ENCODE results near the gene CHRND. TPM values are rescaled to one million over a fixed set of nuclear protein-coding genes. Genes with fewer than 3 reads are reported as not detected.

The CHRND gene
- total RNA-seq, 1 donor from 2014 or later: 4.1 TPM

DNA sequence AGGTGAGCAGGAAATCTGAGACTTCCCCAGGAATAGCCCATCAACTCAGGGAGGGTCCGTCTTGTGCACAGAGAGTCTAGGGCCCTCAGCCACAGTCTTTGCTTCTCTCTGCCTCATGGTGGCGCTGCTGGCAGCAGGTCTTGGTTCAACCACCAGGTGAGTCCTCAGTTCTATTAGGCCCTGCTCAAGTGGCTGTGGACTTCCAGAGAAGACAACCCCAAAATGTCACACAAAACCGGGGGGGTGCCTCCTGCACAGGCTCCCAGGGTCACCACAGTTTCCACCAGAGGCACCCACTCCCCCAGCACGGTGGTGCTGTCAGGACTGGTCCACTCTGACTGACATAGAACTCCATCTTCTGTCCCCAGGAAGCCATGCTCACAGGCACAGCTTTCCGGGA, 11.1 kb downstream of the CHRND start:
- H3K4me3 Mint-ChIP-seq: peak overlapping the region; percentile 3
- peaks cover 3% of the 10 kb centered on the region for H3K27me3 Mint-ChIP-seq (ENCODE audit: low read depth)
- no peak for DNase-seq (ENCODE audit: low read depth, low spot score)
- peaks cover 4% of the 10 kb centered on the region for H3K36me3 Mint-ChIP-seq (ENCODE audit: low read depth)
- peaks cover 20% of the 10 kb centered on the region for H3K4me1 Mint-ChIP-seq
- H3K27ac Mint-ChIP-seq (ENCODE audit: unreplicated experiment): no peak overlapping the region
- peaks cover 3% of the 10 kb centered on the region for H3K9me3 Mint-ChIP-seq
- TF ChIP-seq, protein P1, sequence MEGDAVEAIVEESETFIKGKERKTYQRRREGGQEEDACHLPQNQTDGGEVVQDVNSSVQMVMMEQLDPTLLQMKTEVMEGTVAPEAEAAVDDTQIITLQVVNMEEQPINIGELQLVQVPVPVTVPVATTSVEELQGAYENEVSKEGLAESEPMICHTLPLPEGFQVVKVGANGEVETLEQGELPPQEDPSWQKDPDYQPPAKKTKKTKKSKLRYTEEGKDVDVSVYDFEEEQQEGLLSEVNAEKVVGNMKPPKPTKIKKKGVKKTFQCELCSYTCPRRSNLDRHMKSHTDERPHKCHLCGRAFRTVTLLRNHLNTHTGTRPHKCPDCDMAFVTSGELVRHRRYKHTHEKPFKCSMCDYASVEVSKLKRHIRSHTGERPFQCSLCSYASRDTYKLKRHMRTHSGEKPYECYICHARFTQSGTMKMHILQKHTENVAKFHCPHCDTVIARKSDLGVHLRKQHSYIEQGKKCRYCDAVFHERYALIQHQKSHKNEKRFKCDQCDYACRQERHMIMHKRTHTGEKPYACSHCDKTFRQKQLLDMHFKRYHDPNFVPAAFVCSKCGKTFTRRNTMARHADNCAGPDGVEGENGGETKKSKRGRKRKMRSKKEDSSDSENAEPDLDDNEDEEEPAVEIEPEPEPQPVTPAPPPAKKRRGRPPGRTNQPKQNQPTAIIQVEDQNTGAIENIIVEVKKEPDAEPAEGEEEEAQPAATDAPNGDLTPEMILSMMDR (conservative IDR thresholded peaks at IDR 0.05): peak; percentile 36

DNA sequence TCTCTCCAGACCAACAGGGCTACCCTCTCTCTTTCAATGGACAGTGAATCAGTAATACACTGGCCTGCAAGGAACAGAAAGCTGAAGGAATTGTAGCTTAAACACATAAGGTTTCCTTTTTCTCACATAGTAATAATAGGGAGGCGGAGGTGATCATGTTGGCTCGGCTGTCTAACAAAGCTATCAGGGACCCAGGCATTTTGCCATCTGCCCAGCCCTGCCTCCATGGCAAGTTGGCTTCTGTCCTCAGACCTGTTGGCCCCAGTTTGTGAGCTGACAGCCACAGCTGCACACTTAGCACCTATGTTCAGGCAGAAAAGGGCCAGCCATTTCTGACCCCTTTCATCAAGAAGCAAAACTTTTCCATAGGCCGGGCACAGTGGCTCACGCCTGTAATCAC, 11.5 kb downstream of the CHRND start:
- peak overlapping the region; percentile 3 for H3K4me3 Mint-ChIP-seq
- DNase-seq (ENCODE audit: low read depth, low spot score): no peak

DNA sequence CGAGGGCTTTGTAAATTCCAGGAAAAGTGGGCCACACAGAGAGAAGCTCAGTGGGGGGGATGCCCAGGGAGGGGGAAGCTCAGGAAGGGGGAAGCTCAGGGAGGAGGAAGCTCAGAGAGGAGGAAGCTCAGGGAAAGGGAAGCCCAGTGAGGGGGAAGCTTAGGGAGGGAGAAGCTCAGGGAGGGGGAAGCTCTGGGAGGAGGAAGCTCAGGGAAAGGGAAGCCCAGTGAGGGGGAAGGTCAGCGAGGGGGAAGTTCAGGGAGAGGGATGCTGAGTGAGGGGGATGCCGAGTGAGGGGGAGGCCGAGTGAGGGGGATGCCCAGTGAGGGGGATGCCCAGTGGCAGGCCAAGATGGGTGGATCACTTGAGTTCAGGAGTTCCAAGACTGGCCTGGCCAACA, 12.7 kb downstream of the CHRND start:
- H3K36me3 Mint-ChIP-seq (ENCODE audit: low read depth): peaks cover 6% of the 10 kb centered on the region
- H3K27ac Mint-ChIP-seq (ENCODE audit: unreplicated experiment): no peak overlapping the region
- H3K4me1 Mint-ChIP-seq: peaks cover 14% of the 10 kb centered on the region
- H3K9me3 Mint-ChIP-seq: peaks cover 3% of the 10 kb centered on the region
- DNase-seq (ENCODE audit: low read depth, low spot score): no peak
- TF ChIP-seq, protein P1 (conservative IDR thresholded peaks at IDR 0.05): no peak
- H3K27me3 Mint-ChIP-seq (ENCODE audit: low read depth): peaks cover 3% of the 10 kb centered on the region
- no peak overlapping the region for H3K4me3 Mint-ChIP-seq

More for the DNA sequence above, 11.5 kb downstream of the CHRND start:
- Mint-ChIP-seq H3K27ac (ENCODE audit: unreplicated experiment) (no peak overlapping the region), H3K27me3 (ENCODE audit: low read depth) (peaks cover 3% of the 10 kb centered on the region), H3K4me1 (peaks cover 20% of the 10 kb centered on the region), H3K36me3 (ENCODE audit: low read depth) (peaks cover 4% of the 10 kb centered on the region), H3K9me3 (peaks cover 3% of the 10 kb centered on the region)
- TF ChIP-seq, protein P1 (conservative IDR thresholded peaks at IDR 0.05): no peak

DNA sequence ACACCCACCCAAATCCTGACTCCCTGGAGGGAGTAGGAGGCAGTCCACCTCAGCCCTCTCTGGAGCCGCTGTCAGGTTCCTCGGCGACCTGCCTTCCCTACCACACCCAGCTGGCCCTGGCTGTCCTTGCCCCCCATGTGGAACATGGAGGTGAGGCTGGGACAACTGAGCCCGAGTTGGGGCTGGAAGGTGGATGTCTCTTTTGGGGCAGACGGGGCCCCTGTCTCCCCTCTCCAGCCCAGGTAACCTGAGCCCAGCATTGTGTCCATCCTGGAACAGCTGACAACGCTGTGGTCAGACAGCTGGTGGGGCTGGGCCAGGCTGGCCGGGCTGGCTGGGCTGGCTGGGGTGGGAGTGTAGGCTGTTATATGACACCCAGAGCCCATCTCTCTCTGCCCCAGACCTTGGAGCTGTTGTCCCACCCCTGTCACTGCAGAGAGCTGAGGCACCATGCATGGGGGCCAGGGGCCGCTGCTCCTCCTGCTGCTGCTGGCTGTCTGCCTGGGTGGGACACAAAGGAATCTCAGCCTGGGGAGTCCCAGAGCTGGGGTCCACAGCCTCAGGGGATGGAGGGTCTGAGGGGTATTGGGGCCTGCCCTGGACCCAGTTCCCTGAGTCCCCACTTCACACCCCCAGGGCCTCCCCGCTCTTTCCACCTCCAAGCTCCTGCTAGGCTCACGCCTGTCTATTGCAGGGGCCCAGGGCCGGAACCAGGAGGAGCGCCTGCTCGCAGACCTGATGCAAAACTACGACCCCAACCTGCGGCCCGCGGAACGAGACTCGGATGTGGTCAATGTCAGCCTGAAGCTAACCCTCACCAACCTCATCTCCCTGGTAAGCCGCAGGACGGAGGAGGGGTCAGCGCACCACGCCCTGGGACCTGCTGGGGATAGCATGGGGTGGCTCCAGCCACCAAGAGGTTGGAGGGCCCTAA, 13.6 kb downstream of the CHRND start, which contains the start of gene CHRNG:
Gene CHRNG, plus strand, starts transcription at position 395 of the 934 bp plus-strand sequence. Its CDS starts 56 bp downstream, at position 451.
- Mint-ChIP-seq H3K27me3 (ENCODE audit: low read depth) (peaks cover 3% of the 10 kb centered on the region), H3K27ac (ENCODE audit: unreplicated experiment) (no peak within 1 kb of the TSS), H3K36me3 (ENCODE audit: low read depth) (peaks cover 6% of the 10 kb centered on the region), H3K4me3 (no peak within 1 kb of the TSS), H3K9me3 (peaks cover 3% of the 10 kb centered on the region), H3K4me1 (peaks cover 7% of the 10 kb centered on the region)
- no peak for DNase-seq (ENCODE audit: low read depth, low spot score)
- TF ChIP-seq, protein P1 (conservative IDR thresholded peaks at IDR 0.05): no peak

DNA sequence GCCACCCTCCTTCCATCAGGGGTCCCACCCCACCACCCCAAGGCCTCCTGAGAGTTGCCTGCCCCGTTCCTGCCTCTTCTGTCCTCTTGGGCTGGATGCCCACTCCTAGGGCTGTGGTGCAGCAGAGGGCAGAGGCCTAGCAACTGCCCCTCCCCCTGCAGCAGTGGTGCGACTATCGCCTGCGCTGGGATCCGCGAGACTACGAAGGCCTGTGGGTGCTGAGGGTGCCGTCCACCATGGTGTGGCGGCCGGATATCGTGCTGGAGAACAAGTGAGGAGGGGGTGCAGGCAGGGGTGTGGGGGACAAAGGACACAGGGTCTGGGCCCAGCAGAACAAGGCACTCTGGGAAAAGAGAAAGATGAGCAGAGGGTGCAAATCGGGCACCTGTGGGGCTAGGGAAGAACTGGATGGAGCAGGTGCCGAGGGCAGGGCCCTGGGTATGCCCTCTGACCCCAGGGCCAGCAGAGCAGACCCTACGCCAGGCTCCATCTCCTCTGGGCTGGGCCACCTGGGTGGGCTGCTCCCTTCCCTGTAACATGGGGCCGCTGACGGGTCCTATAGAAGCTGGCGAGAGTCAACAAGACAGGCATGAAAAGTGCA, 14.6 kb downstream of the CHRND start:
- Mint-ChIP-seq H3K36me3 (ENCODE audit: low read depth) (peaks cover 8% of the 10 kb centered on the region), H3K4me1 (peaks cover 5% of the 10 kb centered on the region), H3K4me3 (no peak overlapping the region), H3K27me3 (ENCODE audit: low read depth) (peaks cover 3% of the 10 kb centered on the region), H3K27ac (ENCODE audit: unreplicated experiment) (no peak overlapping the region), H3K9me3 (peaks cover 3% of the 10 kb centered on the region)
- TF ChIP-seq, protein P1 (conservative IDR thresholded peaks at IDR 0.05): no peak
- no peak for DNase-seq (ENCODE audit: low read depth, low spot score)
